Sigmoid colon (tissue), 7 donors: ENCODE results near the gene MAPK10. TPM values are rescaled to one million over a fixed set of nuclear protein-coding genes. Genes with fewer than 3 reads are reported as not detected.

Source experiments
- DNase-seq: peaks from one replicate; pipeline ENCODE4 v3.0.0-alpha.2; 2019
- H3K27ac ChIP-seq, 4 donors: fragments of 200-600 bp; sonication (generic); one replicate each; pipeline ENCODE4 v1.5.1; 2016 to 2019; ENCODE audit warnings: mild to moderate bottlenecking in 1 of 4
- H3K27me3 ChIP-seq, 3 donors: fragments of 200-600 bp; sonication (generic); one replicate each; pipeline ENCODE4 v1.5.1; 2019; ENCODE audit warnings: mild to moderate bottlenecking in 1 of 3
- H3K36me3 ChIP-seq, 4 donors: fragments of 200-600 bp; sonication (generic); one replicate each; pipeline ENCODE4 v1.5.1; 2016 to 2019
- H3K4me1 ChIP-seq, 4 donors: fragments of 200-600 bp; sonication (generic); one replicate each; pipeline ENCODE4 v1.5.1; 2017 to 2019
- H3K4me3 ChIP-seq, 4 donors: fragments of 200-600 bp; sonication (generic); one replicate each; pipeline ENCODE4 v1.5.1; 2017 to 2019; ENCODE audit warnings: mild to moderate bottlenecking in 2 of 4, moderate library complexity in 1 of 4
- H3K9me3 ChIP-seq, 4 donors: fragments of 200-600 bp in 3 of 4; sonication (generic) in 3 of 4; one replicate each; pipeline versions ENCODE4 v1.5.1 to v1.6.1; 2013 to 2019
- CTCF ChIP-seq, 4 experiments: fragments of 450-650 bp in 3 of 4; fragments of 200-600 bp in 1 of 4; IDR thresholded peaks; one replicate each; pipeline ENCODE4 v1.5.1; 2016 to 2019; ENCODE audit warnings: antibody characterized with exemption in 4 of 4, mild to moderate bottlenecking in 3 of 4, moderate library complexity in 2 of 4
- EP300 ChIP-seq, 4 donors: sonication (generic); formaldehyde crosslinking; IDR thresholded peaks; one replicate each; pipeline ENCODE4 v1.6.1; 2017; ENCODE audit warnings: antibody characterized with exemption in 4 of 4
- POLR2A ChIP-seq, 2 donors: fragments of 450-650 bp; IDR thresholded peaks; one replicate each; pipeline ENCODE4 v1.6.1; 2016; ENCODE audit warnings: antibody characterized with exemption in 2 of 2, mild to moderate bottlenecking in 2 of 2, moderate library complexity in 2 of 2
- POLR2AphosphoS5 ChIP-seq, 4 donors: sonication (generic); formaldehyde crosslinking; IDR thresholded peaks; one replicate each; pipeline ENCODE4 v1.6.1; 2017; ENCODE audit warnings: antibody characterized with exemption in 4 of 4
- WGBS, 2 donors: extraction: QIAGEN DNeasy Blood & Tissue Kit; methylation state at CpG; one replicate each; pipeline ENCODE4 v1.1.7; 2013; 5-methylcytosine and 5-hydroxymethylcytosine counted together
- intact Hi-C: fragments of 100-400 bp; cut with DNase I; formaldehyde crosslinking; loops from one replicate; pipeline ENCODE4 v1.15.1; 2023
- polyA plus RNA-seq, 3 donors: library from polyadenylated mRNA; stranded (reverse); fragments of 200-250 nt; gene quantifications; one replicate each; pipeline ENCODE4 v1.2.3, GENCODE V29; 2013
- total RNA-seq, 4 donors: library from RNA; depleted of rRNA; stranded (reverse); fragments of >200 nt; gene quantifications; one replicate each; pipeline ENCODE4 v1.1.0, GENCODE V29; 2016
- donor health status: healthy with polysubstance abuse.
- donor health status: Bipolar disorder and iron deficiency.
- donor health status: healthy.

The MAPK10 gene
- total and polyA plus RNA-seq, 7 donors: 3.0 to 28.5 (median 24.3) TPM

- Histone ChIP-seq H3K4me1 (peaks cover 0 to 15% (median 0%) of the 10 kb centered on the region in 4 donors), H3K27me3 (no peaks in the 10 kb centered on the region), H3K27ac (no peak overlapping the region), H3K4me3 (no peak overlapping the region), H3K36me3 (no peaks in the 10 kb centered on the region), H3K9me3 (no peaks in the 10 kb centered on the region)
- no peak for DNase-seq
- 29 to 44% methylated on average over 2 of the region's 2 CpGs for WGBS, 2 donors
- no peak for TF ChIP-seq POLR2AphosphoS5 (IDR thresholded peaks at IDR 0.05)
- intact Hi-C loops: no loop called here
These were observed 230.3 kb downstream of the MAPK10 start for GRCh38 chr4:86129546-86129945.

- Histone ChIP-seq H3K9me3 (no peaks in the 10 kb centered on the region), H3K4me1 (peaks cover 0 to 20% (median 9%) of the 10 kb centered on the region in 4 donors), H3K27me3 (no peaks in the 10 kb centered on the region), H3K4me3 (no peak overlapping the region), H3K36me3 (no peaks in the 10 kb centered on the region), H3K27ac (no peak overlapping the region)
- no peak for DNase-seq
- intact Hi-C loops: no loop called here
- TF ChIP-seq POLR2AphosphoS5 (IDR thresholded peaks at IDR 0.05) (peak in 1 of 4 donors; percentile 38), POLR2A (IDR thresholded peaks at IDR 0.05) (no peak), EP300 (IDR thresholded peaks at IDR 0.05) (no peak), CTCF (IDR thresholded peaks at IDR 0.05) (no peak)
These were observed 237.4 kb downstream of the MAPK10 start for GRCh38 chr4:86122404-86122803.

GRCh38 chr4:86118711-86119110 lies 241.1 kb downstream of the MAPK10 start:
- Histone ChIP-seq H3K27ac (no peak overlapping the region), H3K9me3 (no peaks in the 10 kb centered on the region), H3K4me1 (peaks cover 0 to 16% (median 6%) of the 10 kb centered on the region in 4 donors), H3K4me3 (no peak overlapping the region), H3K36me3 (no peaks in the 10 kb centered on the region), H3K27me3 (no peaks in the 10 kb centered on the region)
- TF ChIP-seq POLR2AphosphoS5 (IDR thresholded peaks at IDR 0.05): no peak
- no peak for TF ChIP-seq EP300 (IDR thresholded peaks at IDR 0.05)
- no peak for TF ChIP-seq CTCF (IDR thresholded peaks at IDR 0.05)
- no peak for TF ChIP-seq POLR2A (IDR thresholded peaks at IDR 0.05)
- no peak for DNase-seq
- intact Hi-C loops: no loop called here

- Histone ChIP-seq H3K4me3 (no peak overlapping the region), H3K27ac (no peak overlapping the region)
- WGBS, 2 donors: 63 to 69% methylated on average over 2 of the region's 2 CpGs
These were observed 242.0 kb downstream of the MAPK10 start for GRCh38 chr4:86117705-86118302.

GRCh38 chr4:86114563-86114962 lies 245.3 kb downstream of the MAPK10 start:
- intact Hi-C loops: no loop called here
- no peak for DNase-seq
- no peak for TF ChIP-seq POLR2AphosphoS5 (IDR thresholded peaks at IDR 0.05)
- TF ChIP-seq POLR2A (IDR thresholded peaks at IDR 0.05): no peak
- no peak for TF ChIP-seq EP300 (IDR thresholded peaks at IDR 0.05)
- TF ChIP-seq CTCF (IDR thresholded peaks at IDR 0.05): no peak
- H3K9me3 ChIP-seq: peaks cover 0 to 2% (median 0%) of the 10 kb centered on the region in 4 donors
- no peaks in the 10 kb centered on the region for H3K36me3 ChIP-seq
- 57 to 89% methylated on average over 2 of the region's 2 CpGs for WGBS, 2 donors
- H3K27ac ChIP-seq: no peak overlapping the region
- H3K4me1 ChIP-seq: peaks cover 0 to 16% (median 6%) of the 10 kb centered on the region in 4 donors
- H3K27me3 ChIP-seq: no peaks in the 10 kb centered on the region
- H3K4me3 ChIP-seq: no peak overlapping the region

More at GRCh38 chr4:86117705-86118302, 242.0 kb downstream of the MAPK10 start:
- no peaks in the 10 kb centered on the region for H3K36me3 ChIP-seq
- no peaks in the 10 kb centered on the region for H3K27me3 ChIP-seq
- intact Hi-C loops: no loop called here
- H3K9me3 ChIP-seq: no peaks in the 10 kb centered on the region
- DNase-seq: no peak
- TF ChIP-seq POLR2AphosphoS5 (IDR thresholded peaks at IDR 0.05): no peak
- TF ChIP-seq CTCF (IDR thresholded peaks at IDR 0.05): no peak
- no peak for TF ChIP-seq EP300 (IDR thresholded peaks at IDR 0.05)
- TF ChIP-seq POLR2A (IDR thresholded peaks at IDR 0.05): no peak
- peaks cover 0 to 16% (median 6%) of the 10 kb centered on the region in 4 donors for H3K4me1 ChIP-seq
